ENCODE results near the gene ETFA.

Gene ETFA

GRCh38 chr15:76311100-76311953 lies at the start of gene ETFA:
Gene ETFA (minus strand): TSS chr15:76311469. CDS start chr15:76311388, 81 bp downstream.
- peak; percentile 98 for DNase-seq

DNA sequence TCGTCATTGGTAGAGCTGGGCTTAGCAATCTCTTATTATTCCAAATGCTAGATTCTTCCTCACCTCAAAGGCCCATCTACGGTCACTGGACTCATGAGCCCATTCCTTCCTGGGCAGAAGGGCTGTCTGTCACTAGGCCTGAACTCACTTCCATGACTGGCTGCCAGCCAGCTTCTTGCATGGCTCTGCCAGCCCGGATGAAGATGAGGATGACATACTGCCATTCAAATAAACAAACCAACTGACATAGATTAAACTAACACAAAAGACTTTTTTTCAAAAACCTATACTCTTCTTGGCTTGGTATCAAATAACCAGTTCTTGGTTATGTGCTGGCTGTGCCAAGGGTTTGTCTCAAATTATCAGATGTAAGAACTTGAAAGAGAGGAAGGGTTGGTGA lies 49.1 kb upstream of the ETFA start:
- no peak for DNase-seq

- DNase-seq = no peak
These were observed 47.9 kb upstream of the ETFA start for GRCh38 chr15:76359152-76359551.

DNA sequence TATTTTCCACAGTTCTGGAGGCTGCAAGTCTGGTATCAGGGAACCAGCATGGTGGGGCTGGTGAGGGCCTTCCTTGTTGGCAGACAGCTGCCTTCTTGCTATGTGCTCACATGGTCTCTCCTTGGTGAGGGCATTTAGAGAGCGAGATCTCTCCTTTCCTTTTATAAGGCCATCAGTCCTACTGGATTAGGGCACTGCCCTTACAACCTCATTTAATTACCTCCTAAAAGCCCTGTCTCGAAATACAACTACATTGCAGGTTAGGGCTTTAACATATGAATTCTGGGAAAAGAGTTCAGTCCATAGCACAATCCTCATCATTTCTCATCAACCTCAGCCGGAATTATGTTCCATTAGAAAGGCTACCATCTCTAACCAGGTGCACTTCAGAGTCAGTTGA lies 47.2 kb upstream of the ETFA start:
- no peak for DNase-seq

- no peak for DNase-seq
These were observed 43.7 kb upstream of the ETFA start for GRCh38 chr15:76354823-76355440.

DNA sequence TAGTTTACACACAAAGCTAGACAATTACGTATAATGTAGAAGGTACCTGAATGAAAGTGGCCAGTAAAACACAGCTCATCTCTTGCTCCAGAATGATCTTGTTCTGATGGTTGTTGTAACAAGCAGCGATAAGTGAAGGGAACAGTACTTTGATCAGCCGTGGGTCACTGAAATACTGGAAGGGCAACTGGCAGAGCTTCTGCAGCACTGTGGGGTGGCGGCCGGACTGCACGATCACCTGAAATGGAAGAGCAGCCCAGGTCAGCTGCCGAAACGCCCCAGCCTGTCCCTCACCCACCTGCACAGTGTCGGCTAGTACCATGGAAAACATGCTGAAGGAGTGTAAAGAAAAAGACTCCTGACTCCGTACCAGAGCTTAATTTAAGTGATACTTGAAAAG lies 42.6 kb upstream of the ETFA start:
- DNase-seq = no peak

GRCh38 chr15:76353023-76353577 lies 41.8 kb upstream of the ETFA start:
- peak; percentile 24 for DNase-seq

DNA sequence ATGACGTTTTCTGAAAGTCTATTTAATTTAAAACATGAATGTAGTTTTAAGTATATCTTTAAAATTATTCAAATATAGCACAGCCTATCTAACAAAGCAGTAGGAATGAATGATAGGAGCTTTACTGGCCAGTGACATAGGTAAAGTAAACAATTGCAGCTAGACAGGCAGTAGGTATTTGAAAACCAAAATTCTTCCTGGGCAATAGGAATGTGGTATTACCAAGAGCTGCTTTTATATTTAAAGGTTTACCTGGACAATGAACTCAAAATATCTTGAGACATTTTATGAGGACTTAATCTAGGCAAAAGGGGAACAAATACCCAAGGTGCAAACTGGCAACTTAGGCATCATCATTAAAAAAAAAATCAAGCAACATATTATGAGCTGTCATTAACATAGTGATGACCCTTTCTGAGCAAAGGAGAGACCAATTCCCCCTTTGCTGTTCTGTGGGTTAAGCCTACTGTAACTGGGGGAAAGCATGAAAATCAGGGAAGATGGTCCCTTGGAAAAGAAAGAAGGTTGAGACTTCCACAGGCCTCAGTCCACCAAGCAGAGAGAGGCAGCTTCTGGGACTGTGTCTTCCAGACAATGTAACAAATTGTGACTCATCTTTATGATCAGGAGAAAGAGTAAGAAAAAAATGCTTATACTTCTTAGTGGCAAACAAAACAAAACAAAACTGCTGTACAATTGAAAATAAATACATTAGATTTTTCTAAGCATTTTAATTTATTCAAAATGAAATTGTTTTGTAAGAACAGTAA lies 38.2 kb upstream of the ETFA start:
- no peak for DNase-seq

DNA sequence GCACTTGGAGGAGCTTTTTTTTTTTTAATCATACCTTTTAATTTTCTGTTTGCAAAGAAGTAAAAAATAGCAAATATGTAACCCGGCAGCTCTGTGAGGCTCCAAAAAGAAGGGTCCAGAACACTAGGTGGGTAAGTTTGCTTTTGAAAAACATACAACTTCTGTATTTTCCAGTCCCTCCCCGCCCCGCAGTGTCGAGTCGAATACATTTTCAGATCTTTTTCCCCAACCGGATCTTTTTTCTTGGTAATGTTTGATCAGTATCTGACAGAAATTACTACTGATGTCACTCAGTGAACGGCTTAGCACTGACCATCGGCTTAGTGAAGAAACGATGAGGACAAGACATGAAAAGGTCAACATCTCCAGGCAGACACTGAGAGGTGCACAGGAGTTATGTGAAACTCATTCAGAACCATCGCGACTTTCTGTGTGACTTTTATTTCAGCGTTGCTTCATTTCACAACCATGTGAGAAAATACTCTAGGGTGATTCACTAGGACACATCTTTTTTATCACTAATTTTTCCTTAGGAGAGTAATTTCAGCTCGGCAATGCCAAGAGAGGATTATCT lies 36.3 kb upstream of the ETFA start:
- no peak for DNase-seq

GRCh38 chr15:76346669-76347481 lies 35.6 kb upstream of the ETFA start:
- DNase-seq = no peak

DNA sequence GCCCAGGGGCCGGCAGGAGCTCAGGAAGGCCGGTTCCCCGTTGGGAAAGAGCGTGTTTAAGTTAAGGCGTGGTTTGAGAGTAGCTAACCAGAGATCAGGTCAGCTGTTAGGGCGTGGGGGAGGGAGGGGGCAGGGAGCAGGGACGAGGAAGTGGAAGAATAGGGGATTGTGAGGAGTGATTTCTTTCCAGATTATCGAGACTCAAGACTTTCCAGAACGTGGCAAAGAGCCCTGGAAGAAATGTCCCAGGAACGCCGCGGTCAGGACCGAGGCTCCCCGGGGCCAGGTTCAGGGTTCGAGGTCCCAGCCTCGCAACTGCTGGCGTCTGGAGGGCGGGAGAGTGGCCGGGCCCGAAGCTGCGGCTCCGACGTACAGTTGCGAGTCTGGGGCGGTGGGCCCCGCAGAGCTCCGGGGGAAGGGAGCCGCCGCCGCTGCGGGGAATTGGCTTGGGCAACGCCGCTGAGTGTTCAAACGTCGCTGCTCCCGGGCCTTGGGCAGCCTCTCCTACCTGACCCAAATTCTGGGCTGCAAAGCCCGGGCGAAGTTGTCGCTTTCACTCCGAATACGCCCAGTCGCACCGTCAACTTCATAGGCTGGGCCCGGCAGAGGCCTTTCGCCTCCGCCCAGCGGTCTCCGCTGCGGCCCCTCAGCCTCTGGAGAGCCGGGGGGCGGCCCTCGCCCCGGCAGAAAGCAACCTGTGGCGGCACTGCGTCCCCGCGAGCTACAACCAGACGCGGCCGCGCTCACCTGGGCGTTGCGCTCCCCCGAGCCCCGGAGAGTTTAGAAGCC lies 34.8 kb upstream of the ETFA start:
- DNase-seq = peak; percentile 18

- DNase-seq = no peak
These were observed 34.3 kb upstream of the ETFA start for GRCh38 chr15:76345583-76345879.

DNA sequence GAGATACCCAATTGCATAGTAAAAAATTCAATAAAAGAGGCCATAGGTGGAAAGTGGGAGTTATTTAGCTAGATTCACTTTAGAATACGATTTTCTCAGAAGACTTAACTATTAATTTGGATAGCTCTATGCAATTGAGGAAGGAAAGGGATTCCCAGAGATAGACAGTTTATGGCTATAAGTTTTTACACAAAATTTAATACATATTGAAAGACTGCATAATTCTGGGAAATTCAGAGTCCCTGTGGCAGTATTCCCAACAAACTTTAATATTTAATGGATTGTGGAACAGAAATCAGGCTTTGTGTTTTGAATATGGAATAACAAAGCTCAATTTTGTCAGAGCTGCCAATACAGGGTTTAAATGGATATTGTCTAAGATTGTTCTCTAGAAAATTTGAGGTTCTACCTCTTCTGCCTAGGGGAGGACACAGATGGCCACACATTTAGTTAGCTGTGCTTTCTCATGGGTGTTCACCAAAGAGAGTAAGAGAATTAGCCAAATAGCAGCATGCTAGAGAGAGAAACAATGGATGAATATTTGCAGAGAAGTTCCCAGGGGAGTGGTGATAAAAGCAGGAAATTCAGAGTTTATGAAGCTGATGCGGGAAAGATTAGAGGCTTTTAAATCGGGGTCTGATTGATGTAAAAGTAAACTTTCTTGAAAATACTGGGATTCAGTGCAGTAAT lies 33.8 kb upstream of the ETFA start:
- DNase-seq = no peak

- DNase-seq = no peak
These were observed 32.2 kb upstream of the ETFA start for GRCh38 chr15:76343313-76343996.

DNA sequence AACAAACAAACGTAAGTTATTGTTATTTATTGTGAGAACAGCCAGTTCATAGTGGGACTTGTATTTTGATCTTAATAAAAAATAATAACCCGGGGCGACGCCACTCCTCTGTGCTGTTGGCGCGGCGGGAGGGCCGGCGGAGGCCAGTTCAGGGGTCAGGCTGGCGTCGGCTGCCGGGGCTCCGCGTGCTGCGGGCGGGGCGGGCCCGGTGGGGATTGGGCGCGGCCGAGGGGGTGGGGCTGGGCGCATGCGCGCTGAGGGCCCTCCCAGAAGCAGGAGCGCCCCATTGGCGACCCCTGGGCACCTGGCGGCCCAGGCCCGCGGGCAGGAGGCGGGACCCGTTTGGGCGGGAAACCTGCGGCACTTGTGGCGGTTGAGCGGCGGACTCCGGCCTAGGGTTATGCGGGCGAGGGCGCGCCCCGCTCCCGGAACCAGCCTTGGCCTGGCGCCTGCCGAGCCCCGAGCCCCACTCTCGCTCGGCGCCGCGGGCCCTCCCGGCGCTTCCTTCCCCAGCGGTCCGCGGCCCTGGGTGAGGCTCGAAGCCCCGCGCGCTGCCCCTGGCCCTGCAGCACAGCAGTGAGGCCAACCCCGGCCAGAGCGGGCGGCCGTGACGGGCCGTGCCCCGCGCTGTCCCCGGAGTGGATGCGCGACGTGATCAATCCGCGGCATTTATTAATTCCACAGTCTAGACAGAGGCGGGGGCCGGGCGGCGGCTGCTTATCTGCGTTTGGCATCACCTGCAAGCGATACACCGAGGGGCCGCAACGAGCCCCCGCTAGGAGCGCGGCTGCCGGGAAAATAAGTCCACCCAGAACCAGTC lies 31.3 kb upstream of the ETFA start:
- no peak for DNase-seq

DNA sequence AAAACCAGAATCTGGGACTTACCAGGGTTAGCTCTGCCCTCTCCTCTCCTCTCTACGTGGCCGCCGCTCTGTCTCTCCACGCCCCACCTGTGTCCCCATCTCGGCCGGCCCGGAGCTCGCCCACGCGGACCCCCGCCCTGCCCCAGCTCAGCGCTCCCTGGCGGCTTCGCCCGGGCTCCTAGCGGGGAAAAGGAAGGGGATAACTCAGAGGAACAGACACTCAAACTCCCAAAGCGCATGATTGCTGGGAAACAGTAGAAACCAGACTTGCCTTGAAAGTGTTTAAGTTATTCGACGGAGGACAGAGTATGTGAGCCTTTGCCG lies 30.8 kb upstream of the ETFA start:
- no peak for DNase-seq

GRCh38 chr15:76341366-76342057 lies 30.2 kb upstream of the ETFA start:
- no peak for DNase-seq

GRCh38 chr15:76340803-76341365 lies 29.6 kb upstream of the ETFA start:
- DNase-seq = no peak
